ENCODE data around the gene TREM2. TPM values are rescaled to one million over a fixed set of nuclear protein-coding genes. Genes with fewer than 3 reads are reported as not detected.

The TREM2 gene
- not detected in 2 replicates for total RNA-seq

GRCh38 chr6:41162687-41163418 is at the start of gene TREM2:
Gene TREM2 (minus strand): TSS chr6:41163116. CDS start chr6:41163082, 34 bp downstream.

GRCh38 chr6:41200901-41201763 is 38.2 kb upstream of the TREM2 start, which contains the start of gene TREML2:
Gene TREML2 (minus strand): TSS chr6:41201149. CDS start chr6:41201008, 141 bp downstream.

GRCh38 chr6:41153992-41154625 is 8.8 kb downstream of the TREM2 start, which contains the start of gene TREML1:
Gene TREML1 (minus strand): TSS chr6:41154347. CDS start chr6:41154288, 59 bp downstream.

Other genes with a start within 250 kb of the TREM2 start
- gene UNC5CL, start 123.9 kb downstream of the TREM2 start, total RNA-seq, result not detected in 2 replicates
- gene TSPO2, start 120.6 kb downstream of the TREM2 start, total RNA-seq, result not detected in 2 replicates
- not detected in 2 replicates for gene APOBEC2, start 109.9 kb downstream of the TREM2 start, total RNA-seq
- 4.9 and 7.5 TPM in 2 replicates for gene OARD1, start 90.8 kb downstream of the TREM2 start, total RNA-seq
- 14.4 and 18.8 TPM in 2 replicates for gene NFYA, start 90.1 kb downstream of the TREM2 start, total RNA-seq
- not detected in 2 replicates for gene TREML1, start 8.8 kb downstream of the TREM2 start, total RNA-seq
- not detected in 2 replicates for gene TREML2, start 38.0 kb upstream of the TREM2 start, total RNA-seq
- not detected in 2 replicates for gene TREML4, start 65.2 kb upstream of the TREM2 start, total RNA-seq
- not detected in 2 replicates for gene TREM1, start 123.6 kb upstream of the TREM2 start, total RNA-seq
- not detected in 2 replicates for gene NCR2, start 172.5 kb upstream of the TREM2 start, total RNA-seq